Fibroblast of mammary gland (primary cell): ENCODE data around the gene RUNDC3A.
"Not testable (repeated sequence)": the region's sequence is repeated elsewhere in the genome, so short reads cannot be mapped to it uniquely, and the experiment has no call there.

Experiments
- DNase-seq: peaks from one replicate; pipeline ENCODE4 v3.0.0-alpha.2; 2010; ENCODE audit warnings: low read depth
- H3K4me3 ChIP-seq: 2 replicates; pipeline ENCODE4 v1.5.1; 2011; ENCODE audit warnings: low read depth, mild to moderate bottlenecking, low read length, moderate library complexity; ENCODE audit not compliant: control insufficient read depth
- CTCF ChIP-seq: conservative IDR thresholded peaks from 2 replicates; pipeline ENCODE4 v1.5.1; 2011; ENCODE audit warnings: low read depth, low read length, inconsistent platforms; ENCODE audit not compliant: control insufficient read depth, insufficient read depth

RUNDC3A gene

GRCh38 chr17:44363613-44364159, 55.3 kb downstream of the RUNDC3A start, which contains the start of gene FAM171A2:
TSS of gene FAM171A2 (minus strand) at chr17:44363853. CDS start at chr17:44363714, 139 bp downstream.
- TF ChIP-seq CTCF, result no peak
- H3K4me3 ChIP-seq, result peak within 1 kb of the TSS; percentile 51
- DNase-seq, result peak; percentile 35

DNA sequence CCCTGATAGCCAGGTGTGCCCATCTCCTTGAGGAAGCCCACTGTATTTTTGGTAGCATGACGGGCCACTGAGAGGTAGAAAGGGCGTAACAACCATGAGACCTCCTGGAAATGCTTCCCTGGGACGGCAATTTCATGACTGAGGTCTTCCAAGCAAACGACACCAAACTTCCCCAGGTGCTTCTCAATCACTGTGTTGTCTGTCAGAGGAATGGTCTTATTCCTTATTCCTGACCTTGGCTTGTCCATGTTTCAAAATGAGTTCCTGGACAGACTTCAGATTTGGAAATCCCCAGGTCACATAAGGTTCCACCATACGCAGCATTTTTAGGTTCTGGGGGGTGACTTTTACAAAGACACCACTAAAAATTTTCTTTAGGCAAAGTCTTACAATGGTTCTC, 56.6 kb downstream of the RUNDC3A start:
- DNase-seq, H3K4me3 ChIP-seq: not testable (repeated sequence)

DNA sequence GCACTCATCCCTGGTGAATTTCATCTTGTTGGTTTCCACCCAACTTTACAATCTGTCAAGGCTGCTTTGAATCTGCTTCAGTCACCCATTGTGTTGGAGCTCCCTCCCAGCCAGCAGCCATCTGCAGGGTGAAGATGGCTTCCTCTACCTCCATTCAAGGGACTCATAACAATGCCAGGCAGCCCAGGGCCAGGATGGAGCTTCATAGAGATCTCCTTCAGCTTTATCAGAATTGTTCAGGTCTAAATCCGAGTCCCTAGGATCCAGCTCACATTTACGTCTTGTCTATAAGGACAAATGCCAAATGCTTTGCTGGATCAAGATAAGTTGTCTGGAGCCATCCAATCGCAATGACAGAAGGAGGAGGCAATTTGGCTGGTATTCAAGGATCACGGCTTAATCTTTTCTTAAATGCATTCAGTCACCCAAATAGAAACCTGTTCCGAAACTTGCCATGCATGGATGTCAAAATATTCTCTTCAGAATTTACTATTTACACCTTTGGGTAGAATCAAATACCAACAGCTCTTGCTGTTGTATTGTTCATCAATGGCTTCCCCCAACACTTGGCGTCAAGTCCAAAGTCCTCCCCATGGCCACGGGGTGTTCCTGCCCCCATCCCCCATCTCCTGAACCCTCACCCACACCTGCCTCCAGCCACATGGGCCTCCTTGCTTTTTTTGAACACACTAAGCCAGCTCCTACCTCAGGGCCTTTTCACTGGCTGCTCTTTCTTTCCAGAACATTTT, 59.0 kb downstream of the RUNDC3A start:
- TF ChIP-seq CTCF, result no peak
- H3K4me3 ChIP-seq, result no peak overlapping the region
- DNase-seq, result no peak
